GM21367 (cell line): Measurements from ENCODE around the gene KAT5.
"Not testable (repeated sequence)": the region's sequence is repeated elsewhere in the genome, so short reads cannot be mapped to it uniquely, and the experiment has no call there.

Experiments
- ATAC-seq: cut with Tn5 transposase; IDR thresholded peaks from one replicate; pipeline ENCODE4 v1.9.1; 2021; ENCODE audit not compliant: unreplicated experiment

The KAT5 gene

DNA sequence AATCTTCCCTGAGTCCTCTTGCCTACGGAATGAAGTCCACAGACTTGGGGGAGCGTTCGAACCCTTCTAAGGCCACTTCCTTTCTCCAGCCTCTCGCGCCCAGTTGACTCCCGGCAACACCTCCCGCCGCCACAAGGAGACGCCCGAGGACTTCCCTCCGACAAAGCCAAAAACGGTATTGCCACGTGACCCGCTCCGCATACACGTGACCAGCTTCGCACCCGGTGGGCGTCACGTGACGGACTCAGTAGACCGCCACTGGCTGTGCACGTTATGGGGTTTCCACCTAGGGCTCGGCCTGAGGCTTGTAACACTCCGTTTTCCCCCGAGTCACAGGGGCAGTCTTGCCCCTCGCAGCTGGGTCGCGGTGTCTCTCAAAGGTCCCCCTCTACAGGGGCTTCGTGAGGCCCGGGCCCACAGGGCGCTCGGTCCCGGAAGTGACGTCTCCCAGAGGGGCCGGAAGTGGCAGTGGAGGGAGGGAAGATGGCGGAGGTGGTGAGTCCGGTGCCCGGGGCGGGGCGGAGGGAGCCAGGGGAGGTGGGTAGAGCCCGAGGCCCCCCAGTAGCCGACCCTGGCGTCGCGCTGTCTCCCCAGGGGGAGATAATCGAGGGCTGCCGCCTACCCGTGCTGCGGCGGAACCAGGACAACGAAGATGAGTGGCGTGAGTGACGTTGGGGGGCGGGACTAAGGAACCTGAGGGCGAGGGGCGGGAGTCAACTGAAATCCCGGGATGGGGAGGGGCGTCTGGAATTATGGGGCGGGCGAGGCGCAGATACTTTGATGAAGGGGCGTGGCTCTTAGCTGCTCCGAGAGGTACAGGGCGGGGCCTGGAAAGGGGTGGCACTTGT is at the start of gene KAT5:
Gene KAT5, plus strand, starts transcription at position 468 of the 848 bp plus-strand sequence. Its CDS starts 16 bp downstream, at position 484.
- ATAC-seq, result peak; percentile 66

DNA sequence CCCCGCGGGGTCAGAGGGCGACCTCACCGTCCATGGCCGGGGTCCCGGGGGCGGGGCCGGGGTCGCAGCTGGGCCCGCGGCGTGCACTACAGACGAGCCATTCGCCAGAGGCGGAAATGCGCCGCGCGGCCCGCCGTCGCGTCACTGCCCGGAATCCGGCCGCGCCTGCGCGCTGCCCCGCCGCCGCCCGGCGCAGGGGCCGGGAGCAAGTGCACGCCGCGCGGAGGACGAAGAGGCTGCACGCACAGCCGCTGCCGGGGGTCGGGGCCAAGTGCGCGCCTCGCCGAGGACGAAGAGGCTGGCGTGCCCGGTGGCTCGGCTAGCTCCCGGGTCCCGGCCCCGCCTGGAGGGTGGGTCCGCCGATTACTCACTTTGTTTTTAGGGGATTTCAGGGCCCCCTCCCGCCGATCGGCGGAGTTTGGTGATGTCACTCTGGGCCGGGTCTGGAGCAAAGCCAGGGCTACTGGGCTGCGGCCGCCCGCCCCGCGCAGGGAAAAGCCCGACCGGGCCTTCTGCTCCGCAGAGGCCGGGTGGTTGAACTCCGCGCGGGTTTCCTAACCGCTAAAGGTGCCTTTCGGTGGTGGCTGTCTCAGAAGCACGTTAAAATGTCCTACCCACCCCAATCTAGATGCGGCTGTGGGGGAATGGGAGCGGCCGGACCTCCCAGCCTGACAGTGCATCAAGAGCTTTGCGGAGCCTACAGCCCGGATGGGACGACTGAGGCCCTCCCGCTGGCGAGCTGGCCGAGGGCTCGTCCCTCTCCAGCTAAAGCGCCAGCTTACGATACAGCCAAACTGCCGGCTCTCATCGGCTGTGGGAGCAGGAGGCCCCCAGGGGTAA is 49.0 kb upstream of the KAT5 start, which contains the start of gene RELA:
Gene RELA, minus strand, starts transcription at position 118 of the 840 bp plus-strand sequence. Its CDS starts 84 bp downstream, at position 34.
- peak; percentile 70 for ATAC-seq

DNA sequence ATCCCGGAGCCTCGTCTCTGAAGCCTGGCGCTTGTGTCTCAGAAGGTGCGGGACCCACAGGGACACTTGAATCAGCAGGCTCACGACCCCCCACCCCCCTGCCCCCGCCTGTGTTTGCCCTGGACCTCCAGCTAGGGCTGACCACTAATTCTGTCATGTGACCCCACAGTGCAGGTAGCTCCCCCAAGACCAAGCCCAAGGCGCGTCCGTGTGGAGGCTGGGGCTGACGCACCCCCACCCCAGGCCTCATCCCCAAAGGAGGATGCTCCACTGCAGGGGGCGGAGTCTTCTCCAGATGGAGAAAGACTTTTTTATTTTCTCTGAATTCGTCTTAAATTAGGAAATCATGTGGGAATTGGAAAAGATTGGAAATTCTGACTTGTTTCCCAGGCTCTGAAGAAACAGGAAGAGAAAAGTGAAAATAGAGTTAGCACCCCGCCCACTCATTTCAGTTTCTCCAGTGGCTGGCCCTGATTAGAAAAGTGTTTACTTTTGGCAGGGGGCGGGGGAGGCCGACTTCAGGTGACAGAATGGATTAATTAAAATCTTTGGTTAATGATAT is 48.3 kb upstream of the KAT5 start:
- no peak for ATAC-seq

DNA sequence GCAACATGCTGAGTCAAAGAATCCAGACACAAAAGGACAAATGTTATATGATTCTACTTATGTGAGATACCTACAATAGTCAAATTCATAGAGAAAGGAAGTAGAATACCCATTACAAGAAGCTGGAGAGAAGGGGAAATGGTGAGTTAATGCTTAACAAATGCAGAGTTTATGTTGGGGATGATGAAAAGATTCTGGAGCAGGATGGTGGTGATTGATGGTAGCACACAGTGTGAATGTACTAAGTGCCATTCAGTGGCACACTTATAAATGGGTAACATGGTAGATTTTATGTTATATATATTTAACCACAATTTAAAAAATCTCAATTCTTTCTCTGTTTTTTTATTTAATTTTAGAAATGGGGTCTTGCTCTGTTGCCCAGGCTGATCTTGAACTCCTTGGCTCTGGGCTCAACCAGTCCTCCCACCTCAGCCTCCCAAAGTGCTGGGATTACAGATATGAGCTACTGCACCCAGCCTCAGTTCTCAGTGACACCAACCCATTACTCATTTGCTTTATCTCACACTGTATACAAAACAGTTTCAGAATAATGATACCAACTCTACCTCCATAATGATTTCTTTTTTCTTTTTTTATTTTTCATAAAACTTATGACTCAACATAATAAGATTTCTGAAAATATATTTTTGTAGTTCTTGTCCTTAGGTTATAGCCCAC is 39.7 kb upstream of the KAT5 start:
- no peak for ATAC-seq

DNA sequence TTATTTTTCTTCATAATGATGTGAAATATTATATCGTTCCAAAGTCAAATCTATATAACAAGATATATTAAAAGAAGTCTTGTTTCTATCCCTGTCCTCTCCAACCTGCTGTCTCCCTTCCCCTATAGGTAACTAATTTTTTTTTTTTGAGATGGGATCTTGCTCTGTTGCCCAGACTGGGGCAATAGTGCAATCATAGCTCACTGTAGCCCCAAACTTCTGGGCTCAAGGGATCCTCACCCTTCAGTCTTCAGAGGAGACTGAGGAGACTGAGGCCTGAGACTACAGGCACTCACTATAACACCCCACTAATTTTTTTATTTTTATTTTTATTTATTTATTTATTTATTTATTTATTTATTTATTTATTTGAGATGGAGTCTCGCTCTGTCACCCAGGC is 39.1 kb upstream of the KAT5 start:
- ATAC-seq, result no peak

DNA sequence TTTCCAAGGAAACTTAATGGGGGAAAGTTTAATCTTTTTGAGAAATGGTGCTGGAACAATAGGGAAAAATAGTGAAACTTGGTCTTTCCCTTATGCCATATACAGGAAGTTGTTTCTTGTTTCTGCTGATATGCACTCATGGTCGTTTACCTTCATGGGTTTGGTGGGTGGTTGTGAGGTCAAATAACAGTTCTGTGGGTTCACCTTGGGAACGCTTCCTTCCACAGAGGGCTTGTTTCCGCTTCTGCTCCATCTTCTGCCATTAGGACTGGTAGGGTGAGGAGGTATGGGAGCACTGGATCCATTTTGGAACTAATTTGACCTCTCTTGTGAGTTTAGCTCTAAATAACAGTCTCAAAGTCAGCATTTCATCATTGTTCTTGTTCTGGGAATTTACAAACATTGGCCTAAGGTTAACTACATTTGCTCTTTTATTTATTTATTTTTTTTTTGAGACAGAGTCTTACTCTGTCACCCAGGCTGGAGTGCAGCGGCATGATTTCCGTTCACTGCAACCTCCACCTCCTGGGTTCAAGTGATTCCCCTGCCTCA is 31.8 kb upstream of the KAT5 start:
- no peak for ATAC-seq

DNA sequence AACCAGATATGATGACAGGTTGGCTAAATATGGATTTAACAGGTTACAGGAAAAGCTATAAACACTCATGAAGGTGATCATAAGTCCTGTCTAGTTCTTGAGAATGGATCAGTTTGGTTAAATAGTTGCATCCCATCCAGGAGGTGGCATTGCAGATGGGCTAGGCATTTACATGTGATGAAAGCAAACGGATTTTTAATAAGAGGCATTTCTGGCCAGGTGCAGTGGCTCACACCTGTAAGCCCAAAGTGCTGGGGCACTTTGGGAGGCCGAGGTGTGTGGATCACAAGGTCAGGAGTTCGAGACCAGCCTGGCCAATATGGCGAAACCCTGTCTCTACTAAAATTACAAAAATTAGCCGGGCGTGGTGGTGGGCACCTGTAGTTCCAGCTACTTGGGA is 28.6 kb upstream of the KAT5 start:
- not testable (repeated sequence) for ATAC-seq

DNA sequence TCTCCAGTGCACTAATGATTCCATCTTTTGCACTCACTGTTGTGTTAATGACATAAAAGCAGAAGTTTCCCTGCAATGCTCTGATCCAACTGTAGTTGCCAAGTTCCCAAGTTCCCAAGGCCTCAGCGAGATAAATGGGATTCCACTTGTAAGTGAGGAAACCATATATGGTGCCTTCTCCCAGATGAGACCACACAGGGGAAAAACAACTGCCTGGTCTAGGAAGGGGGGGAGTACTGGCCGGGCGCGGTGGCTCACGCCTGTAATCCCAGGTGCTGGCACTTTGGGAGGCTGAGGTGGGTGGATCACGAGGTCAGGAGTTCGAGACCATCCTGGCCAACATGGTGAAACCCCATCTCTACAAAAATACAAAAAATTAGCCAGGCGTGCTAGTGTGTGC is 26.1 kb upstream of the KAT5 start:
- no peak for ATAC-seq

DNA sequence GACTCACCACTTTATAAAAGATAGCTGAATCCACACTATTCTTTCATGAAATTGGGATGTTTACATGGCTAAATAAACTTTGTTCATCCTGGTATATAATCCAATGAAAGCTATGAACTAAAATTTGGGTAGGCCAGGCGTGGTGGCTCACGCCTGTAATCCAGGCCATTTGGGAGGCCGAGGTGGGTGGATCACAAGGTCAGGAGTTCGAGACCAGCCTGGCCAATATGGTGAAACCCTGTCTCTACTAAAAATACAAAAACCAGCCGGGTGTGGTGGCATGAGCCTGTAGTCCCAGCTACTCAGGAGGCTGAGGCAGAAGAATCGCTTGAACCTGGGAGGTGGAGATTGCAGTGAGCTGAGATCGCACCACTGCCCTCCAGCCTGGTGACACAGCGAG is 20.2 kb upstream of the KAT5 start:
- not testable (repeated sequence) for ATAC-seq

DNA sequence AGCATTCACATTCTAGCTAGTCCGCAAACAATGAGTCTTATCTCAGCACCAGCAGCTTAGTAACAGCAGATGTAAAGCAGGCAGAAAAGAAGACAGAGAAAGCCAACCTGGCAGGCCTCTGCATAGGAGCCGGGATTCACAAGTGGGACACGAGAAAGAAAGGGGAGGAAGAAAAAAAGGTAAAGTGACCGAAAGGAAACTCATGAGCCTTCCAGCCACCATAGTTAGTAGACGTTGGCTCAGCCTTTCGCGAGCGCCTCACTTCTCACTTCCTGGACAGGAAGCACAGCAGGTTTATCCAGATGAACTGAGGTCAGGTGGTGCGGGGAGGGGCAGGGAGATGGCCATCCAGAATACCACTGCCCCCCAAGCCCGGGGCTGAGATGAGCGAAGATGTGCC is 19.7 kb upstream of the KAT5 start:
- no peak for ATAC-seq

DNA sequence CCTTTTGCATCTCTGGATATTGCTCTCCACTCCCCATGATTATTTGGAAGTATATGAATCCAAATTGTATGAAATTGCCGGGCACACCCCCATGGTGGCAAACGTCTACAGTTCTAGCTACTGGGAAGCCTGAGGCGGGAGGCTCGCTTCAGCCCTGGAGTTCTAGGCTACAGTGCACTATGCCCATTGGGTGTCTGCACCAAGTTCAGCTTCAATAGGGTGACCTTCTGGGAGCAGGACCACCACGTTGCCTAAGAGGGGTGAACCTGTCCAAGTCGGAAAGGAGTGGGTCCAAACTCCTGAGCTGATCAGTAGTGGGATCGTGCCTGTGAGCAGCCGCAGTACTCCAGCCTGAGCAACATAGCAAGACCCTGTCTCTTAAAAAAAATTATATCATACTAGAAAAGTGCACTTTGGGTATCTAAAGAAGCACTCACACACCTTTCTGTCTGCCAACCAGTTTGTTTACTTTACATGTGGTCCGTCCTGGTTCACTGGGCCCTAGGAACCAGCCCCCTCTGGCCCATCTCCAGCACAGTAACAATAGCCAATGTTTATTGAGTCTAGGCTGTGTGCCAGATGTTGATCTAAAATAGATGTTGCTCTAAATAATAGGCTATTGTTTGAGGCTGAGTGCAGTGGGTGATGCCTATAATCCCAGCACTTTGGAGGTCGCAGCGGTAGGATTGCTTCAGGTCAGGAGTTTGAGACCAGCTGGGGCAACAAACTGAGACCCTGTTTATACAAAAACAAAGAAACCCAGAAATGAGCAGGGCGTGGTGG is 16.4 kb upstream of the KAT5 start:
- ATAC-seq, result no peak

DNA sequence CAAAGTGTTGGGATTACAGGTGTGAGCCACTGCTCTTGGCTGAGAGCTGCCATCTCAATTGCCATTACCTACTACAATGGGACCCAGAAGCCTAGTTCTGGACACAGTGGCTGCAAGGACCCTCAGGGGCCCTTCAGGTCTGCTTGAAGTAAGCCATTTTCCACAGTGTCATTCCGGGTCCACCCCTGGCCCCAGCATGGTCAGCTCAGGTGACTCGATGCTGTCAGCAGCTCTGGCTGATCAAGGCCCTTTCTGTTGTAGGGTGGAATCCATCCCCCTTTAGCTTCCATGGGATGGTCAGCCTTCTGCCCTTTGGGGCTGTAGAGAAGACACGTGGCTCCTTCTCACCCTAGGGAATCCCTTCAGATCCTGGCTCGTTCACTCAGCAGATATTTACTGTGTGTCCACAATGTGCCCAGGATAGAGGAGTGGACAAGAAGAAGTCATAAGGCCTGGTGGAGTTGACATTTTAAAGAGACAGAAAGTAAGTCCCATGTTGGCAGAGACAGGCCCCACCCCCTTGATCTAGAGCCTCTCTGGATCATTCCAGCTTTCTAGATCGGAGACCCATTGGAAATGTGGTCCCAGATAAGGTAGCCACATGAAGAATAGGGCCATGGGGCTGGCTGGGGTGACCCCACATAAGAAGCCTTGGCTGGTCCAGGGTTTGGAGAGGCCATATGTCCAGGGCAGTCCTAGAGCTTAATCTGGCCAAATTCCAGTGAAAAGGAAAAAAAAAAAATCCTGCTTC is 15.1 kb upstream of the KAT5 start:
- ATAC-seq, result no peak

DNA sequence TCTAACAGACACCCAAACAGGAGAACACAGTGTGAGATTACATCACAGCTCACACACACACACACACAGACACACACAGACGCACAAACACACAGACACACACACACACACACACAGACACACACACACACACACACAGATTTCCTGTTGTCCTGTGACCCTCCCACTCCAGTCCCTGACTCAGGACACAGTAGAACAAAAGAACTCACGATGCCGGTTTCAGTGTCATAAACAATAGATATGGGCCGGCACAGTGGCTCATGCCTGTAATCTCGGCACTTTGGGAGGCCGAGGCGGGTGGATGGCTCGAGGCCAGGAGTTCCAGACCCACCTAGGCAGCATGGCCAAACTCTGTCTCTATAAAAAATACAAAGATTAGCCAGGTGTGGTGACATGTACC is 13.8 kb upstream of the KAT5 start:
- ATAC-seq, result no peak

DNA sequence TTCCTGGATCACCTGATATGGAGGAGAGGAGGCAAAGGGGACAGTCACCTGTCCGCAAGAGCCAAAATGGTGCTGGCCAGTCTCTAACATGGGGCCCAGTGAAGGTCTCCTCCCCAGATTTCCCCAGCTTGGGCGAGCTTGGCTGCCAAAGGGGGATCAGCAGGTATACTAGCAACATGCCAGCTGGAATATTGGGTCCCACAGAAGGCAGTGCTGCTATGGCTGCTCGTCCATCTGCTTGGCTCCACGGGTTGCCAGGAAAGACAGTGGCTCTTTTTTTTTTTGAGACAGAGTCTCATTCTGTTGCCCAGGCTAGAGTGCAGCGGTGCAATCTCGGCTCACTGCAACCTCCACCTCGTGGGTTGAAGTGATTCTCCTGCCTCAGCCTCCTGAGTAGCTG is 12.7 kb upstream of the KAT5 start:
- no peak for ATAC-seq

DNA sequence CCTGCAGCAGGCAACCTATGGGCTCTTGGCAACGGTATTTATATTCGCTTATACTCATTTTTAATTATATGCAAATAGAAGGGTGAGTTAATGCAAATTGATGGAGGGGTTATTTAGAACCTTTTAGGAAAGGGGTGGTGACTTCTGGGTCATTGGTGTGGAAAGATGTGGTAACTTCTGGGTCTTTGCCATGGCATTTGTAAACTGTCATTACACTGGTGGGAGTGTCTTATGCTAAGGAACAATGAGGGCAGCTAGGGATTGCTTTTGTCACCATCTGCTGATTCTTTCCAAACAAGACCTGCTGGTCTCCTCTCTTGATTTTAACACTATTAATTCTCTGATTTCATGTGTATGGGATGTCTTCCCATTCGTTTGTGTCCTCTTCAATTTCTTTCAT is 11.7 kb upstream of the KAT5 start:
- no peak for ATAC-seq

DNA sequence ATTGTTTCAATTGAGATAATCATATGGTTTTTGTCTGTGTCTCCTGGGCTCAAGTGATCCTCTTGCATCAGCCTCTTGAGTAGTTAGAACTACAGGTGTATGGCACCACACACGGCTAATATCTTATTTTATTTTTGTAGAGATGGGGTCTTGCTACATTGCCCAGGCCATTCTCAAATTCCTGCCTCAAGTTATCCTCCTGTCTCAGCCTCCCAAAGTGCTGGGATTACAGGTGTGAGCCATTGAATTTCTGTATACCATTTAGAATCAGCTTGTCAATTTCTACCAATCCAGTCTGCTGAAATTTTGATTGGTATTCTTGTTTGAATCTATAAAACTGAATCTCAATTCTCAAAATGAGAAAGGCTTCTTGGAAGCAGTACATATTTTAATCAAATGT is 10.4 kb upstream of the KAT5 start:
- no peak for ATAC-seq

DNA sequence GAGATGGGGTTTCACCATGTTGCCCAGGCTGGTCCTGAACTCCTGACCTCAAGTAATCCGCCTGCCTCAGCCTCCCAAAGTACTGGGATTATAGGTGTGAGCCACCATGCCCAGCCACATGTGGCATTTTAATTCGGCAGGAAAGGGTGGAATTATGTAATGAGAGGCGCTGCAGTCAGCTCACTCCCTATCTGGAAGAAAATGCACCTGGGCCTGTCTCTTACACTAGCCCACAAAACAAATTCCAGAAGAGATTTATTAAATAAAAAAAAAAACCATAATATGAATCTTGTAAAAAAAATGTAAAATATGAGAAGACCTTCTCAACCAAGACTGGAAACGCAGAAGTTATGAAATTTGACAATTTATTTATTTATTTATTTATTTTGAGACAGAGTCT is 8.2 kb upstream of the KAT5 start:
- no peak for ATAC-seq

DNA sequence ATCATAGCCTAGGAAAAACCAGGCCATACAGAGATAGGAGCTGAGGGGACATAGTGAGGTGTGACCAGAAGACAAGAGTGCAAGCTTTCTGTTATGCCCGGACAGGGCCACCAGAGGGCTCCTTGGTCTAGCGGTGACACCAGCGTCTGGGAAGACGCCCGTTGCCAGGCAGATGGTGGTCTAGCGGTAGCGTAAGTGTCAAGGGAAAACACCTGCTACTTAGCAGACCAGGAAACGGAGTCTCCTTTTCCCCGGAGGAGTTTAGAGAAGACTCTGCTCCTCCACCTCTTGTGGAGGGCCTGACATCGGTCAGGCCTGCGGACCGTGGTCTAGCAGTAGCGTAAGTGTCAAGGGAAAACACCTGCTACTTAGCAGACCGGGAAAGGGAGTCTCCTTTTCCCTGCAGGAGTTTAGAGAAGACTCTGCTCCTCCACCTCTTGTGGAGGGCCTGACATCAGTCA is 5.7 kb upstream of the KAT5 start:
- ATAC-seq, result not testable (repeated sequence)

DNA sequence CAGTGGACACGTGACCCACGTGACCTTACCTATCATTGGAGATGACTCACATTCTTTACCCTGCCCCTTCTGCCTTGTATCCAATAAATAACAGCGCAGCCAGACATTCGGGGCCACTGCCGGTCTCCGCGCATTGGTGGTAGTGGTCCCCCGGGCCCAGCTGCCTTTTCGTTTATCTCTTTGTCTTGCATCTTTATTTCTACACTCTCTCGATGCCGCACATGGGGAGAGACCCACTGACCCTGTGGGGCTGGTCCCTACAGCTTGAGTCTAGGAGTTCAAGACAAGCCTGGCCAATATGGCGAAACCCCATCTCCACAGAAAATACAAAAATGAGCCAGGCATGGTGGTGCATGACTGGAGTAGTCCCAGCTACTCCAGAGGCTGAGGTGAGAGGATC is 5.0 kb upstream of the KAT5 start:
- not testable (repeated sequence) for ATAC-seq
